ENCODE measurements around the gene FUT7. TPM values are rescaled to one million over a fixed set of nuclear protein-coding genes. Genes with fewer than 3 reads are reported as not detected.

The FUT7 gene
- total RNA-seq, 4 donors from 2014 or later: not detected

- no peaks in the 10 kb centered on the region for H3K9me3 ChIP-seq
- H3K36me3 ChIP-seq: peaks cover 6 to 8% of the 10 kb centered on the region in 2 donors
- no peak overlapping the region for H3K27ac ChIP-seq
- TF ChIP-seq POLR2A (IDR thresholded peaks at IDR 0.05): no peak
- no peak for TF ChIP-seq CTCF (IDR thresholded peaks at IDR 0.05)
- 72 to 81% methylated on average over 12 of the region's 12 CpGs for WGBS, 2 donors
- intact Hi-C loops (cut with DNase I): no loop called here
- no peak for DNase-seq
- H3K27me3 ChIP-seq: no peaks in the 10 kb centered on the region
- H3K4me3 ChIP-seq (replicated peaks in 1 of 3): no peak overlapping the region
- peaks cover 21 to 29% of the 10 kb centered on the region in 2 donors for H3K4me1 ChIP-seq
Measured at GRCh38 chr9:137074657-137075274, 42.9 kb upstream of the FUT7 start.

- Histone ChIP-seq H3K27me3 (no peaks in the 10 kb centered on the region), H3K36me3 (peaks cover 0 to under 1% of the 10 kb centered on the region in 2 donors), H3K4me1 (peaks cover 21 to 31% of the 10 kb centered on the region in 2 donors), H3K27ac (no peak overlapping the region), H3K4me3 (replicated peaks in 1 of 3) (no peak overlapping the region), H3K9me3 (no peaks in the 10 kb centered on the region)
- no peak for DNase-seq
- intact Hi-C loops (cut with DNase I): no loop called here
- TF ChIP-seq POLR2A (IDR thresholded peaks at IDR 0.05) (no peak), CTCF (IDR thresholded peaks at IDR 0.05) (no peak)
- 80 to 83% methylated on average over 8 of the region's 8 CpGs for WGBS, 2 donors
Measured at GRCh38 chr9:137073992-137074399, 42.1 kb upstream of the FUT7 start.

- Histone ChIP-seq H3K4me1 (peaks cover 6 to 14% of the 10 kb centered on the region in 2 donors), H3K27ac (peak overlapping the region; percentile 56 to 83 (median 73)), H3K9me3 (no peaks in the 10 kb centered on the region), H3K36me3 (no peaks in the 10 kb centered on the region), H3K27me3 (no peaks in the 10 kb centered on the region), H3K4me3 (replicated peaks in 1 of 3) (peak overlapping the region in 1 of 3 donors; percentile 19)
- intact Hi-C loops (cut with DNase I): no loop called here
- no peak for DNase-seq
- no peak for TF ChIP-seq POLR2A (IDR thresholded peaks at IDR 0.05)
- no peak for TF ChIP-seq CTCF (IDR thresholded peaks at IDR 0.05)
- 100% methylated on average over 1 of the region's 2 CpGs; no CpG with 5 or more reads in 1 of the 2 donors for WGBS, 2 donors
Measured at GRCh38 chr9:137071282-137071681, 39.4 kb upstream of the FUT7 start.

- H3K4me3 ChIP-seq (replicated peaks in 1 of 3): peak overlapping the region in 1 of 3 donors; percentile 19
- 13 to 29% methylated on average over 3 to 6 of the region's 6 CpGs for WGBS, 2 donors
- no peak for DNase-seq
- H3K4me1 ChIP-seq: peaks cover 6 to 14% of the 10 kb centered on the region in 2 donors
- no peaks in the 10 kb centered on the region for H3K9me3 ChIP-seq
- peak overlapping the region; percentile 56 to 83 (median 73) for H3K27ac ChIP-seq
- intact Hi-C loops (cut with DNase I): no loop called here
- H3K36me3 ChIP-seq: no peaks in the 10 kb centered on the region
- TF ChIP-seq CTCF (IDR thresholded peaks at IDR 0.05): peak in 1 of 6 experiments; percentile 12
- no peak for TF ChIP-seq POLR2A (IDR thresholded peaks at IDR 0.05)
- no peaks in the 10 kb centered on the region for H3K27me3 ChIP-seq
Measured at GRCh38 chr9:137070906-137071275, 39.0 kb upstream of the FUT7 start.

- Histone ChIP-seq H3K27ac (peak within 1 kb of the TSS; percentile 56 to 83 (median 73)), H3K27me3 (no peaks in the 10 kb centered on the region), H3K4me3 (replicated peaks in 1 of 3) (peak within 1 kb of the TSS in 2 of 3 donors; percentile 37 to 44), H3K9me3 (no peaks in the 10 kb centered on the region), H3K36me3 (no peaks in the 10 kb centered on the region), H3K4me1 (peaks cover 6 to 14% of the 10 kb centered on the region in 2 donors)
- intact Hi-C loops (cut with DNase I): no loop called here
- 1% methylated on average over 28 to 34 of the region's 74 CpGs for WGBS, 2 donors
- TF ChIP-seq POLR2A (IDR thresholded peaks at IDR 0.05) (peak in 1 of 2 donors; percentile 21), CTCF (IDR thresholded peaks at IDR 0.05) (peak in 1 of 6 experiments; percentile 11)
- peak; percentile 93 to 95 for DNase-seq
Measured at GRCh38 chr9:137070201-137070905, 38.5 kb upstream of the FUT7 start, which contains the start of gene SAPCD2. Gene SAPCD2 (minus strand): TSS chr9:137070557. CDS start chr9:137070460, 97 bp downstream.

Measured in thyroid gland (tissue), 4 donors.